ENCODE measurements around the gene MAP7. TPM values are rescaled to one million over a fixed set of nuclear protein-coding genes. Genes with fewer than 3 reads are reported as not detected.
"Not testable (repeated sequence)": the region's sequence is repeated elsewhere in the genome, so short reads cannot be mapped to it uniquely, and the experiment has no call there.

Gene MAP7
- polyA plus RNA-seq, 1 donor: 37.2 TPM

DNA sequence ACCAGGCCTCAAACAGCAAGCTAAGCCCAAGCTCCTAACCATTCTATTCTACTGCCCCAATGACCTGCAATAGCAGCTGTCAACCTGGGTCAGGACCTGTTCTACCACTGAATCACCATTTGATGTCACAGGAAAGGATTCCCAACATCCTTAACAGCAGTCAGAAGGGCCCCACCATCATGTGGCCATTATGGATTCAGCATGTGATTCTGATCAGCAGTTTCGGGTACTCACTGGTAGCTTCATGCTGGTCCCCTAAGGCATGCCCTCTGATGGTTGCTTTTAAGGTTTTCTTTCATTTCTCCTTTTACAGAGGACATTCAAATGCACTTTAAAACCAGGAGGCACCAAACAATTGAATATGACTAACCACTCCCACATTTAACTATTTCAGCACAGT, 37.3 kb upstream of the MAP7 start:
- H3K36me3 ChIP-seq (ENCODE audit: control insufficient read depth, insufficient read depth, low read length): peaks cover 18% of the 10 kb centered on the region
- no peak overlapping the region for H3K4me3 ChIP-seq (ENCODE audit: low read length)
- H3K9me3 ChIP-seq (ENCODE audit: control insufficient read depth, low read depth, low read length): no peaks in the 10 kb centered on the region
- H3K27me3 ChIP-seq (ENCODE audit: control insufficient read depth, insufficient read depth, low read length): no peaks in the 10 kb centered on the region
- no peak overlapping the region for H3K27ac ChIP-seq (ENCODE audit: low read length)
- DNase-seq: no peak
- WGBS (ENCODE audit: insufficient coverage, low lambda C conversion rate): no CpG with 5 or more reads among the region's 1 CpG
- no peaks in the 10 kb centered on the region for H3K4me1 ChIP-seq (ENCODE audit: control insufficient read depth, insufficient read depth, low read length)

DNA sequence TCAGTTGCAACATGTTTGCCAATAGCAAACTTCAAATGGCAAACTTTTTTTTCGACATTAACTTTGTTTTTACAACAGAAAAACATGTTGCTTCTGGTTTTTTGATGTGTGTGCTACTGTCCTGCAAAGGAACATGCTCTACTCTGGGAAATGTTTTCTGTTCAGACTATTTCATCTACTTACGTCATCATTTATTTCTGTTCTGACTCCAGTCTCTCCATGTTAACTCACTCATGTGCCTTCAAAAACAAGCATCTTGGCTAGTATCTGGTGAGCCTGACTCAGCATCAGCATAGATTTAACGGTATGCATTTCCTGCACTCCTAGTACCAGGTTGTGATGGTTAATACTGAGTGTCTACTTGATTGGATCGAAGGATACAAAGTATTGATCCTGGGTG, 36.1 kb upstream of the MAP7 start:
- Histone ChIP-seq H3K4me3 (ENCODE audit: low read length) (no peak overlapping the region), H3K36me3 (ENCODE audit: control insufficient read depth, insufficient read depth, low read length) (peaks cover 9% of the 10 kb centered on the region), H3K9me3 (ENCODE audit: control insufficient read depth, low read depth, low read length) (no peaks in the 10 kb centered on the region), H3K27ac (ENCODE audit: low read length) (no peak overlapping the region), H3K4me1 (ENCODE audit: control insufficient read depth, insufficient read depth, low read length) (no peaks in the 10 kb centered on the region), H3K27me3 (ENCODE audit: control insufficient read depth, insufficient read depth, low read length) (no peaks in the 10 kb centered on the region)
- WGBS (ENCODE audit: insufficient coverage, low lambda C conversion rate): 90% methylated on average over 2 of the region's 4 CpGs
- DNase-seq: no peak

DNA sequence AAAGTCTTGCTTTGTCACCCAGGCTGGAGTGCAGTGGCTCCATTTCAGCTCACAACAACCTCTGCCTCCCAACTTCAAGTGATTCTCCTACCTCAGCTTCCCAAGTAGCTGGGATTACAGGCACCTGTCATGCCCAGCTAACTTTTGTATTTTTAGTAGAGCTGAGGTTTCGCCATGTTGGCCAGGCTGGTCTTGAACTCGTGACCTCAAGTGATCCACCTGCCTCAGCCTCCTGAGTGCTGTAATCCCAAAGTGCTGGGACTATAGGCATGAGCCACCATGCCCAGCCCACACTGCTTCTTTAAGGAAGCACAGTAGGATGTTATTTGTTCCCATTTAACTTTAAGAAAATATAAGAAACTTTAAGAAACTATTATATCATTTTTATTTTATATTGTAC, 35.3 kb upstream of the MAP7 start:
- H3K27me3 ChIP-seq (ENCODE audit: control insufficient read depth, insufficient read depth, low read length); H3K9me3 ChIP-seq (ENCODE audit: control insufficient read depth, low read depth, low read length); H3K27ac ChIP-seq (ENCODE audit: low read length); H3K4me3 ChIP-seq (ENCODE audit: low read length); DNase-seq; H3K4me1 ChIP-seq (ENCODE audit: control insufficient read depth, insufficient read depth, low read length): not testable (repeated sequence)
- H3K36me3 ChIP-seq (ENCODE audit: control insufficient read depth, insufficient read depth, low read length): peaks cover 11% of the 10 kb centered on the region
- WGBS (ENCODE audit: insufficient coverage, low lambda C conversion rate): no CpG with 5 or more reads among the region's 2 CpGs

DNA sequence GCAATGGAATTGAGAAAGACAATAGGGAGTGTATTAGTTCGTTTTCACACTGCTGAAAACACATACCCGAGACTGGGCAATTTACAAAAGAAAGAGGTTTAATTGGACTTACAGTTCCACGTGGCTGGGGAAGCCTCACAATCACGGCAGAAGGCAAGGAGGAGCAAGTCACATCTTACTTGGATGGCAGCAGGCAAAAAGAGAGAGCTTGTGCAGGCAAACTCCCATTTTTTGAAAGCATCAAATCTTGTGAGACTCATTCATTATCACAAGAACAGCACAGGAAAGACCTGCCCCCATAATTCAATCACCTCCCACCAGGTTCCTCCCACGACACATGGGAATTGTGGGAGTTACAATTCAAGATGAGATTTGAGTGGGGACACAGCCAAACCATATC, 34.1 kb upstream of the MAP7 start:
- H3K4me3 ChIP-seq (ENCODE audit: low read length); H3K27ac ChIP-seq (ENCODE audit: low read length); H3K36me3 ChIP-seq (ENCODE audit: control insufficient read depth, insufficient read depth, low read length); DNase-seq; H3K9me3 ChIP-seq (ENCODE audit: control insufficient read depth, low read depth, low read length); H3K4me1 ChIP-seq (ENCODE audit: control insufficient read depth, insufficient read depth, low read length); H3K27me3 ChIP-seq (ENCODE audit: control insufficient read depth, insufficient read depth, low read length): not testable (repeated sequence)
- no CpG with 5 or more reads among the region's 5 CpGs for WGBS (ENCODE audit: insufficient coverage, low lambda C conversion rate)

DNA sequence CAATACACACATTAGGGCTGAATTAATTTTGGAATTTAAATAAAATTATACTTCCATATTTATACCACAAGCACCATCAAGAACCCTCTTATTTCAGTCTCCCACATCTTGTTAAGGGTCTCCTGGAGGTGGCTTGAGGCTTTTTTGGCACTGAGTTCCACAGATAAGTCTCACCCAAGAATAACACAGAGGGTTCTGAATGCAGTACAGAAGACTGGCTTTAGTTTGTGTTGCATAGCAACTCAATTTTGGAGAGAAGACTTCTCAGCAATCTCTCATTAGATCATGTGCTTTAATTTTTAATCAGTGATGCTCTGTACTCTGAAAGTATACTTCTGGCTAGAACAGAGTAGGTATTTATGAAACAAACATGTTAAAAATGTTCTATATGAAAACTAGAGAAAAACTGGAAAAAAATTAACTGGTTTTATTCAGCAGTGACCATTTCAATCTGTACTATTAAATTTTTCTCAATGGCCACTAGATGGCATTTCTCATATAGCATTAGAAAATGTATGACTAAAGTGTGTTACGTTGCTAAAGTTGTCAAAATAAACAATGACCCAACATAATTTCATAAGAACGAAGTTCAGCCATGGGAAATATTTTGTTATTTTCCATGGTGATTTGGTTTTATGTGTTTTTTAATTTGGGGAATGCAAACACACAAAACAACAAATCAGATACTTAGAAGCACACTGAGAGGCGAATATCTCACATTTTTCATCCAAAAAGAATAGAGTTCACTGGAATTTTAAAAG, 32.7 kb upstream of the MAP7 start:
- DNase-seq: no peak

DNA sequence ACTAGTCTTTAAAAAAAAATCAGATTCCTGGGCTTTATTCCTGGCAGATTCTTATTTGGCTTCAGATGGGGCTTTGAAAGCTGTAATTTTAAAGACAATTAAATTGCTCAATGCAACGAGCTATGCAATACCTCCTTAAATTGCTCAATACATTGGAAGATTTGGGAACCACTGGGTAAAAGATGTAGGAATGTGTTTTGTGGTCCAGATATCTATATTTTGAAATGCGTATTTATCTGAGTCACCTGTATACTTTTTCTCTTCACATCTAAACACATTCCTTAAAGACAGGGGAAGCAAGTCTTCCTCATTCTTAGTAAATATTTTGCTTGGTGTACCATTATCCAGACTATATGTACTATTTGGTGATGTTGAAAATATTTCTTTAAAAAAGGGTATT, 29.6 kb upstream of the MAP7 start:
- H3K4me3 ChIP-seq (ENCODE audit: low read length): no peak overlapping the region
- no peaks in the 10 kb centered on the region for H3K27me3 ChIP-seq (ENCODE audit: control insufficient read depth, insufficient read depth, low read length)
- peaks cover 4% of the 10 kb centered on the region for H3K36me3 ChIP-seq (ENCODE audit: control insufficient read depth, insufficient read depth, low read length)
- H3K4me1 ChIP-seq (ENCODE audit: control insufficient read depth, insufficient read depth, low read length): no peaks in the 10 kb centered on the region
- no CpG with 5 or more reads among the region's 2 CpGs for WGBS (ENCODE audit: insufficient coverage, low lambda C conversion rate)
- DNase-seq: no peak
- no peak overlapping the region for H3K27ac ChIP-seq (ENCODE audit: low read length)
- H3K9me3 ChIP-seq (ENCODE audit: control insufficient read depth, low read depth, low read length): no peaks in the 10 kb centered on the region

More for the DNA sequence above, 32.7 kb upstream of the MAP7 start:
- Histone ChIP-seq H3K9me3 (ENCODE audit: control insufficient read depth, low read depth, low read length) (no peaks in the 10 kb centered on the region), H3K27me3 (ENCODE audit: control insufficient read depth, insufficient read depth, low read length) (no peaks in the 10 kb centered on the region), H3K27ac (ENCODE audit: low read length) (no peak overlapping the region), H3K4me3 (ENCODE audit: low read length) (no peak overlapping the region), H3K36me3 (ENCODE audit: control insufficient read depth, insufficient read depth, low read length) (peaks cover 4% of the 10 kb centered on the region), H3K4me1 (ENCODE audit: control insufficient read depth, insufficient read depth, low read length) (no peaks in the 10 kb centered on the region)
- WGBS (ENCODE audit: insufficient coverage, low lambda C conversion rate): 100% methylated on average over 1 of the region's 3 CpGs

DNA sequence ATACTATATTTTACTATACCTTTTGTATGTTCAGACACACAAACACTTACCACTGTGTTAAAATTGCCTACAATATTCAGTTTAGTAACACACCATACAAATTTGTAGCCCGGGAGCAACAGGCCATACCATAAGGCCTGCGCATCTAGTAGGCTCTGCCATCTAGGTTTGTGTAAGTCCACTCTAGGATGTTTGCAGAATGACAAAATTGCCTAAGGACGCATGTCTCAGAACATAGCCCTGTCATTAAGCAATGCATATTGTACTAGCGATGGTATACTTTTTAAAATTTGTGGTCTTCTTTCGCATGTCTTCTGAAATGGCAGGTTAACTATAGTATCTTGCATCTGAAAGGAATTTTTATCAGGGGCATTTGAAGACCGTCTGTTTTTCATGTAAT, 26.6 kb upstream of the MAP7 start:
- Histone ChIP-seq H3K36me3 (ENCODE audit: control insufficient read depth, insufficient read depth, low read length) (peaks cover 4% of the 10 kb centered on the region), H3K27me3 (ENCODE audit: control insufficient read depth, insufficient read depth, low read length) (no peaks in the 10 kb centered on the region), H3K9me3 (ENCODE audit: control insufficient read depth, low read depth, low read length) (peaks cover 1% of the 10 kb centered on the region), H3K4me3 (ENCODE audit: low read length) (no peak overlapping the region), H3K27ac (ENCODE audit: low read length) (no peak overlapping the region), H3K4me1 (ENCODE audit: control insufficient read depth, insufficient read depth, low read length) (no peaks in the 10 kb centered on the region)
- WGBS (ENCODE audit: insufficient coverage, low lambda C conversion rate): 88% methylated on average over 2 of the region's 6 CpGs
- DNase-seq: no peak

DNA sequence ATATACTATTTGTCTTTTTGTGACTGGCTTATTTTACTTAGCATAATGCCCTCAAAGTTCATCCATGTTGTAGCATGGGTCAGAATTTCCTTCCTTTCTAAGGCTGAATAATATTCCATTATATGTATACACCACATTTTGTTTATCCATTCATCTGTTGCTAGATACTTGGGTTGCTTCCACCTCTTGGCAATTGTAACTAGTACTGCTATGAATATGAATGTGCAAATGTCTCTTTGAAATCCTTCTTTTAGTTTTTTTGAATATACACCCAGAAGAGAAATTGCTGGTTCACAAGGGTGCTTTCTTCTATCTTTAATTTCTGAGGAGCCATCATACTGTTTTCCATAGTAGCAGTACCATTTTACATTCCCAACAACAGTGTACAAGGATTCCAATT, 21.3 kb upstream of the MAP7 start:
- H3K4me1 ChIP-seq (ENCODE audit: control insufficient read depth, insufficient read depth, low read length): peaks cover 10% of the 10 kb centered on the region
- no peaks in the 10 kb centered on the region for H3K36me3 ChIP-seq (ENCODE audit: control insufficient read depth, insufficient read depth, low read length)
- no peak for DNase-seq
- no peak overlapping the region for H3K27ac ChIP-seq (ENCODE audit: low read length)
- H3K4me3 ChIP-seq (ENCODE audit: low read length): no peak overlapping the region
- H3K27me3 ChIP-seq (ENCODE audit: control insufficient read depth, insufficient read depth, low read length): no peaks in the 10 kb centered on the region
- peaks cover 2% of the 10 kb centered on the region for H3K9me3 ChIP-seq (ENCODE audit: control insufficient read depth, low read depth, low read length)

DNA sequence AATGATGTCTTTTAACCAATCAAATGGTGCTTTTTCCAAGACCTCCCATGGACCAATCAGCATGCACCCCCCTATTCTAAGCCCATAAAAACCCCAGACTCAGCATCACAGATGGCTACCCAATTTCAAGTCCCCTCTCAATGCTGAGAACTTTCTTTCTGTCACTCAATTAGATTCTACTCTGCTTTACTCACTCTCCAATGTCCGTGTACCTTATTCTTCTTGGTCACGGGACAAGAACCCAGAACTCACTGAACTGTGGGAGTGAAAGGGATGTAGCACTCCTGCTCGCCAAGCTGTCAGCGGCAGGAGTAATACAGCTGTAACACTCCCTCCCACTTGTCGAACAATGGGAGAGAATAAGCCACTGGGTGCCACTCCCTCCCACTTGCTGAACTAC, 20.8 kb upstream of the MAP7 start:
- WGBS (ENCODE audit: insufficient coverage, low lambda C conversion rate): no CpG with 5 or more reads among the region's 5 CpGs
- H3K9me3 ChIP-seq (ENCODE audit: control insufficient read depth, low read depth, low read length): peaks cover 2% of the 10 kb centered on the region
- no peaks in the 10 kb centered on the region for H3K36me3 ChIP-seq (ENCODE audit: control insufficient read depth, insufficient read depth, low read length)

DNA sequence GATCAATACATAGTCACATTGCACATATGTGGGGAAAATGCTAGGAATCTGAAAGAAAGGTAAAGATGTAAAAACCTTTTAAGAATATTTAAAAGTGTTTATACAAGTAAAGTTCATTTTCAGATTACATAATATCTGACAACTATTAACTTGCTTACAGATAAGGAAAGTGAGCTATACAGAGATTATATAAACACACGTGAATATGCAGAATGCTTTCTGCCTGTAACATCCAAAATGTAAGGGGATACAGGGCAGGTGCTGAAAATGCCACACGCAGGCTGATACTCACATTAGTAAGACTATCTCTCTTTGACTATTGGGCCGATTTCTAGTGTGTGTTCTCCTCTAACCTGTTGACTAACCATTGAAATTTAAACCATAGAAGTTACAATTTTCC, 17.9 kb upstream of the MAP7 start:
- H3K27ac ChIP-seq (ENCODE audit: low read length): no peak overlapping the region
- peaks cover 2% of the 10 kb centered on the region for H3K9me3 ChIP-seq (ENCODE audit: control insufficient read depth, low read depth, low read length)
- H3K27me3 ChIP-seq (ENCODE audit: control insufficient read depth, insufficient read depth, low read length): no peaks in the 10 kb centered on the region
- peaks cover 23% of the 10 kb centered on the region for H3K4me1 ChIP-seq (ENCODE audit: control insufficient read depth, insufficient read depth, low read length)
- DNase-seq: peak in 1 of 2 donors; percentile 21
- H3K36me3 ChIP-seq (ENCODE audit: control insufficient read depth, insufficient read depth, low read length): no peaks in the 10 kb centered on the region
- no peak overlapping the region for H3K4me3 ChIP-seq (ENCODE audit: low read length)
- no CpG with 5 or more reads among the region's 3 CpGs for WGBS (ENCODE audit: insufficient coverage, low lambda C conversion rate)

More for the DNA sequence above, 20.8 kb upstream of the MAP7 start:
- Histone ChIP-seq H3K4me1 (ENCODE audit: control insufficient read depth, insufficient read depth, low read length) (peaks cover 13% of the 10 kb centered on the region), H3K27ac (ENCODE audit: low read length) (no peak overlapping the region), H3K4me3 (ENCODE audit: low read length) (no peak overlapping the region), H3K27me3 (ENCODE audit: control insufficient read depth, insufficient read depth, low read length) (no peaks in the 10 kb centered on the region)
- DNase-seq: no peak

DNA sequence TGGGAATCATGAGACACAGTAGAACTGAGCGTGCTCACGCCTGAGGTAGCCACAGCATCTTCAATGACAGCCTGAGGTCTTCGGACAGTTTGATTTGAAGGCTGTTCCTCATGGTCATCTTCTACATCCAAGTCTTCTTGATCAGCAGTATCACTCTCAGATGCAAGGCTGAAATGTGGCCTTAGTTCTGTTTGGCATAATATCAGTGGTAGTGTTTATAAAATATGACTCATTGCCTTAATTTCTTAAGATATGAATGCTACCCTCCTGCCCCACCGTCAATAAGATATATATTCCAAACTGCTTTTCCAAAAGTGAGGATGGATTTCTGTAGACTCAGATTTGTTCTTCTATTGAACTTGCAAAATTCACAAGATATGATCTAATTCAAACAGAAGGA, 17.5 kb upstream of the MAP7 start:
- no peaks in the 10 kb centered on the region for H3K36me3 ChIP-seq (ENCODE audit: control insufficient read depth, insufficient read depth, low read length)
- no peak overlapping the region for H3K4me3 ChIP-seq (ENCODE audit: low read length)
- peaks cover 23% of the 10 kb centered on the region for H3K4me1 ChIP-seq (ENCODE audit: control insufficient read depth, insufficient read depth, low read length)
- peak in 1 of 2 donors; percentile 8 for DNase-seq
- 60% methylated on average over 1 of the region's 4 CpGs for WGBS (ENCODE audit: insufficient coverage, low lambda C conversion rate)
- no peaks in the 10 kb centered on the region for H3K27me3 ChIP-seq (ENCODE audit: control insufficient read depth, insufficient read depth, low read length)
- H3K9me3 ChIP-seq (ENCODE audit: control insufficient read depth, low read depth, low read length): peaks cover 2% of the 10 kb centered on the region
- H3K27ac ChIP-seq (ENCODE audit: low read length): peak overlapping the region; percentile 36
